Body of pancreas (tissue), 4 donors: ENCODE results near the gene KATNIP. TPM values are rescaled to one million over a fixed set of nuclear protein-coding genes. Genes with fewer than 3 reads are reported as not detected.

Source experiments
- ATAC-seq: fragments of 150-250 bp; one replicate; pipeline ENCODE4 v1.9.1; 2016
- DNase-seq, 4 donors: peaks; one replicate each; pipeline ENCODE4 v3.0.0-alpha.2; 2019
- H3K27ac ChIP-seq, 4 donors: fragments of 200-600 bp; sonication (generic); 1 replicate in 3 of 4; 2 replicates in 1 of 4; pipeline versions ENCODE4 v1.5.1 to v1.6.1; 2016 to 2019; ENCODE audit warnings: mild to moderate bottlenecking in 1 of 4, mixed read lengths in 1 of 4, moderate library complexity in 1 of 4
- H3K27me3 ChIP-seq, 2 donors: fragments of 200-600 bp; sonication (generic); one replicate each; pipeline ENCODE4 v1.6.0; 2016; ENCODE audit warnings: mild to moderate bottlenecking in 1 of 2
- H3K36me3 ChIP-seq, 2 donors: fragments of 200-600 bp; sonication (generic); replicated peaks in 1 of 2; 2 replicates each; pipeline ENCODE4 v1.5.1; 2016; ENCODE audit warnings: low read depth in 2 of 2; ENCODE audit not compliant: insufficient read depth in 1 of 2
- H3K4me1 ChIP-seq: fragments of 200-600 bp; sonication (generic); one replicate; pipeline ENCODE4 v1.6.0; 2016
- H3K4me3 ChIP-seq, 2 donors: fragments of 200-600 bp; sonication (generic); 1 replicate in 1 of 2; 2 replicates in 1 of 2; pipeline ENCODE4 v1.5.1; 2016 to 2019
- H3K9me3 ChIP-seq, 3 donors: fragments of 200-600 bp; sonication (generic); 1 replicate in 2 of 3; 2 replicates in 1 of 3; pipeline ENCODE4 v1.5.1; 2016
- POLR2A ChIP-seq, 3 donors: fragments of 450-650 bp; IDR thresholded peaks; one replicate each; pipeline ENCODE4 v1.6.1; 2016; ENCODE audit warnings: antibody characterized with exemption in 3 of 3, mild to moderate bottlenecking in 2 of 3
- WGBS, 2 donors: methylation state at CpG; one replicate each; pipeline ENCODE4 v1.1.5; 2017; 5-methylcytosine and 5-hydroxymethylcytosine counted together
- intact Hi-C: fragments of 100-400 bp; cut with DNase I; formaldehyde crosslinking; loops from one replicate; pipeline ENCODE4 v1.15.1; 2023
- total RNA-seq, 2 donors: library from RNA; depleted of rRNA; stranded (reverse); fragments of >200 nt; gene quantifications; one replicate each; pipeline ENCODE4 v1.1.0, GENCODE V29; 2016
- TF ChIP-seq, protein P1 (sequence below), 7 experiments: fragments of 450-650 bp in 4 of 7; fragments of 200-600 bp in 3 of 7; sonication (generic) in 3 of 7; IDR thresholded peaks; one replicate each; pipeline ENCODE4 v1.5.1; 2016 to 2019; ENCODE audit warnings: antibody characterized with exemption in 7 of 7

Gene KATNIP
- total RNA-seq, 2 donors from 2014 or later = 23.4 to 25.7 TPM

DNA sequence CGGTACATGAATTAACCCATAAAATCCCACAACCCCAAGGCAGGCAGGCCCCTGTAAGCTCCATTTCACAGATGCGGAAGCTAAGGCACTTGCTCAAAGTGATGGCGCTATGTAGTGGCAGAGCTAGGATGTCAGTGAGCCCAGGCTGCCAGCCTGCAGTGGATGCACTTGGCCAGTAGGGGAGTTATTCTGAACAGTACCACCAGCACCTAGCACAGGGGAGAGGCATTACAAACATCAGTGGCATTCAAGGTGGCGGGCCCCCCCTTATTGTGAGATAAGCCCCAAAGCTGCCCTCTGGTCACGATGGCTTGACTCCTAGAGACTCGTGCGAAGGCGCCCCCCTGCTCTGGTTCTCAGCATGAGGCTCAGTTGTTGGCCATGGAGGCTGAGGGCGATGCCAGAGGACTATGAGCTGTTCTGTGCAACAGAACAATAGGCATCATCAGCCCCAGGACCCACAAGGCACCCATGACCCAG lies 34.0 kb upstream of the KATNIP start:
- Histone ChIP-seq H3K36me3 (peaks cover 0 to 25% of the 10 kb centered on the region in 2 donors), H3K27me3 (no peaks in the 10 kb centered on the region), H3K4me1 (peaks cover 13% of the 10 kb centered on the region), H3K9me3 (no peaks in the 10 kb centered on the region), H3K4me3 (no peak overlapping the region), H3K27ac (peak overlapping the region in 1 of 4 donors; percentile 41)
- intact Hi-C loops = no loop called here
- DNase-seq (peak; percentile 21 to 43 (median 42)), ATAC-seq (peak; percentile 47)
- WGBS, 2 donors = 62 to 68% methylated on average over 6 to 9 of the region's 9 CpGs
- TF ChIP-seq POLR2A (IDR thresholded peaks at IDR 0.05) = no peak
- TF ChIP-seq, protein P1, sequence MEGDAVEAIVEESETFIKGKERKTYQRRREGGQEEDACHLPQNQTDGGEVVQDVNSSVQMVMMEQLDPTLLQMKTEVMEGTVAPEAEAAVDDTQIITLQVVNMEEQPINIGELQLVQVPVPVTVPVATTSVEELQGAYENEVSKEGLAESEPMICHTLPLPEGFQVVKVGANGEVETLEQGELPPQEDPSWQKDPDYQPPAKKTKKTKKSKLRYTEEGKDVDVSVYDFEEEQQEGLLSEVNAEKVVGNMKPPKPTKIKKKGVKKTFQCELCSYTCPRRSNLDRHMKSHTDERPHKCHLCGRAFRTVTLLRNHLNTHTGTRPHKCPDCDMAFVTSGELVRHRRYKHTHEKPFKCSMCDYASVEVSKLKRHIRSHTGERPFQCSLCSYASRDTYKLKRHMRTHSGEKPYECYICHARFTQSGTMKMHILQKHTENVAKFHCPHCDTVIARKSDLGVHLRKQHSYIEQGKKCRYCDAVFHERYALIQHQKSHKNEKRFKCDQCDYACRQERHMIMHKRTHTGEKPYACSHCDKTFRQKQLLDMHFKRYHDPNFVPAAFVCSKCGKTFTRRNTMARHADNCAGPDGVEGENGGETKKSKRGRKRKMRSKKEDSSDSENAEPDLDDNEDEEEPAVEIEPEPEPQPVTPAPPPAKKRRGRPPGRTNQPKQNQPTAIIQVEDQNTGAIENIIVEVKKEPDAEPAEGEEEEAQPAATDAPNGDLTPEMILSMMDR (IDR thresholded peaks at IDR 0.05) = peak; percentile 7 to 59 (median 47)

DNA sequence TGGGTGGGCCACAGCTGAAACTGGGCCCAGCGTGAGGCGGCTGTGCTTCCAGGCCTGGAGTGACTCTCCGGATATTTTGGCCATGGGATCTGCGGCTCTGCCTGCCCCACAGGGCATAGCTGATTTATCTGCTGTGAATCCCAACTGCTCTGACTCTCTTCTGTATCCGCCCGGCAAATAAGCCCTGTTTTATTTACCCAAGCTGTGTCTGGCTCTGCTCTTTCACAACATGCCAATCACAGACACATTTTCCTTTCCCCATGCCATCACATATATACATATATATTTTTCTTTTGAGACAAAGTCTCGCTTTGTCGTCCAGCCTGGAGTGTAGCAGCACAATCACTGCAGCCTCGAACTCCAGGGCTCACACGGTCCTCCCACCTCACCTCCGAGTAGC lies 33.6 kb upstream of the KATNIP start:
- no peak for TF ChIP-seq POLR2A (IDR thresholded peaks at IDR 0.05)
- TF ChIP-seq, protein P1 (IDR thresholded peaks at IDR 0.05) = no peak
- peak in 2 of 4 donors; percentile 30 to 35 for DNase-seq
- Histone ChIP-seq H3K27ac (peak overlapping the region in 2 of 4 donors; percentile 31 to 41), H3K9me3 (no peaks in the 10 kb centered on the region), H3K27me3 (no peaks in the 10 kb centered on the region), H3K4me1 (peaks cover 13% of the 10 kb centered on the region), H3K36me3 (peaks cover 0 to 20% of the 10 kb centered on the region in 2 donors), H3K4me3 (no peak overlapping the region)
- peak; percentile 57 for ATAC-seq
- 54 to 56% methylated on average over 11 of the region's 11 CpGs for WGBS, 2 donors
- intact Hi-C loops = no loop called here

GRCh38 chr16:27517664-27518063 lies 32.3 kb upstream of the KATNIP start:
- TF ChIP-seq, protein P1 (IDR thresholded peaks at IDR 0.05) = no peak
- Histone ChIP-seq H3K36me3 (peaks cover 0 to 16% of the 10 kb centered on the region in 2 donors), H3K9me3 (no peaks in the 10 kb centered on the region), H3K4me3 (no peak overlapping the region), H3K4me1 (peaks cover 13% of the 10 kb centered on the region), H3K27me3 (no peaks in the 10 kb centered on the region), H3K27ac (peak overlapping the region in 2 of 4 donors; percentile 31 to 41)
- ATAC-seq (no peak), DNase-seq (no peak)
- intact Hi-C loops = no loop called here
- WGBS, 2 donors = 94 to 96% methylated on average over 7 of the region's 7 CpGs

DNA sequence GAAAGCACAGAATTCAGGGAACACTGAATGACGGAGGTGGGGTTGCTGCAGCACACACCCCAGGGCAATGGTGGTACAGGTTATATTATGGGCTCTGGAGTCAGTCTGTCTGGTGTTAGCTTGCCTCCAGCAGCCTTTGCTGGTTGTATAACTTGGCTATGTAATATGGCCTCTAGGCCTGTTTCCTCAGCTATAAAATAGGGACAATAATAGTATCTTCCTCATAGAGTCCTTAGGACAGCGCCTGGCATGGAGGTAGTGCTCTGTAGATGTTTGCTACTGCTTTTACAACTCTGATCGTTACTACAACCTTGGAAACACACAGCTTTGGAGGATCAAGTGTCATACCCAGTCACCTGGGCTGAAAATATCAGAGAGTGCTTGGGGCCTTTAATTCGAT lies 31.7 kb upstream of the KATNIP start:
- H3K4me3 ChIP-seq = no peak overlapping the region
- H3K27ac ChIP-seq = no peak overlapping the region
- H3K27me3 ChIP-seq = no peaks in the 10 kb centered on the region
- TF ChIP-seq, protein P1 (IDR thresholded peaks at IDR 0.05) = no peak
- no peak for TF ChIP-seq POLR2A (IDR thresholded peaks at IDR 0.05)
- ATAC-seq (no peak), DNase-seq (no peak)
- no peaks in the 10 kb centered on the region for H3K9me3 ChIP-seq
- WGBS, 2 donors = 89 to 93% methylated on average over 4 of the region's 4 CpGs
- intact Hi-C loops = no loop called here
- peaks cover 0 to 18% of the 10 kb centered on the region in 2 donors for H3K36me3 ChIP-seq
- H3K4me1 ChIP-seq = peaks cover 13% of the 10 kb centered on the region
